Aorta (tissue), 5 donors: ENCODE measurements around the gene MBD6. TPM values are rescaled to one million over a fixed set of nuclear protein-coding genes. Genes with fewer than 3 reads are reported as not detected.

Experiments
- ATAC-seq: fragments of 200-7000 bp; cut with Tn5 transposase; one replicate; pipeline ENCODE4 v1.9.1; 2022; ENCODE audit warnings: moderate library complexity; ENCODE audit not compliant: low FRiP score
- DNase-seq, 2 donors: peaks; one replicate each; pipeline ENCODE4 v3.0.0-alpha.2; 2020
- H3K27ac ChIP-seq, 2 donors: one replicate each; pipeline ENCODE4 v1.5.1; 2013; ENCODE audit warnings: low read length in 2 of 2, mild to moderate bottlenecking in 2 of 2, moderate library complexity in 2 of 2, control low read depth in 1 of 2, inconsistent platforms in 1 of 2, low read depth in 1 of 2
- H3K27me3 ChIP-seq, 2 donors: one replicate each; pipeline ENCODE4 v1.6.1; 2013; ENCODE audit warnings: control low read depth in 1 of 2, low read length in 1 of 2, mild to moderate bottlenecking in 1 of 2, moderate library complexity in 1 of 2; ENCODE audit not compliant: insufficient read depth in 2 of 2, control insufficient read depth in 1 of 2
- H3K36me3 ChIP-seq, 2 donors: one replicate each; pipeline ENCODE4 v1.6.1; 2013; ENCODE audit warnings: control low read depth in 1 of 2, low read length in 1 of 2, mild to moderate bottlenecking in 1 of 2; ENCODE audit not compliant: insufficient read depth in 2 of 2, control insufficient read depth in 1 of 2
- H3K4me1 ChIP-seq, 2 donors: one replicate each; pipeline ENCODE4 v1.6.1; 2013; ENCODE audit warnings: low read length in 2 of 2, control low read depth in 1 of 2, mild to moderate bottlenecking in 1 of 2, moderate library complexity in 1 of 2; ENCODE audit not compliant: insufficient read depth in 2 of 2, control insufficient read depth in 1 of 2
- H3K4me3 ChIP-seq, 2 donors: one replicate each; pipeline ENCODE4 v1.5.1; 2013; ENCODE audit warnings: low read length in 2 of 2, control low read depth in 1 of 2, mild to moderate bottlenecking in 1 of 2
- H3K9me3 ChIP-seq: one replicate; pipeline ENCODE4 v1.6.1; 2013; ENCODE audit warnings: mild to moderate bottlenecking, low read length; ENCODE audit not compliant: control insufficient read depth
- WGBS, 2 donors: extraction: QIAGEN DNeasy Blood & Tissue Kit; methylation state at CpG; one replicate each; pipeline ENCODE4 v1.1.7; 2013; 5-methylcytosine and 5-hydroxymethylcytosine counted together
- intact Hi-C, 2 donors: fragments of 100-400 bp; cut with DNase I; formaldehyde crosslinking; loops; one replicate each; pipeline versions ENCODE4 v1.14.2 to v1.15.0; 2022
- polyA plus RNA-seq, 2 donors: library from polyadenylated mRNA; stranded (reverse); fragments of 200-250 nt; gene quantifications; one replicate each; pipeline ENCODE4 v1.2.3, GENCODE V29; 2013
- total RNA-seq, 2 donors: library from RNA; stranded (reverse); fragmentation: NEBNext Ultra II Directional; extraction: Animal tissue kit (Norgen Biotek cat#: 25700); gene quantifications; one replicate each; pipeline ENCODE4 v1.2.1, GENCODE V29; 2021
- donor health status: healthy with polysubstance abuse.
- donor health status: Bipolar disorder and iron deficiency.
- donor health status: DM: no; HTN: no; CAD: no.
- donor health status: DM: no; HTN: no; CAD: no.
- donor health status: DM: yes; HTN: yes; CAD: no.

MBD6 gene
- total and polyA plus RNA-seq, 4 donors, result 7.5 to 77.4 (median 69.2) TPM

GRCh38 chr12:57522887-57523705, 472 bp downstream of the MBD6 start:
- H3K4me3 ChIP-seq, result peak overlapping the region; percentile 76 to 86
- WGBS, 2 donors, result 1% methylated on average over 16 to 38 of the region's 38 CpGs
- DNase-seq (peak; percentile 86 to 88), ATAC-seq (no peak)
- no peaks in the 10 kb centered on the region for H3K9me3 ChIP-seq
- H3K36me3 ChIP-seq, result peaks cover 0 to 4% of the 10 kb centered on the region in 2 donors
- H3K27me3 ChIP-seq, result no peaks in the 10 kb centered on the region
- intact Hi-C loops, result no loop called here
- H3K27ac ChIP-seq, result peak overlapping the region; percentile 53 to 84
- peaks cover 1 to 2% of the 10 kb centered on the region in 2 donors for H3K4me1 ChIP-seq

- Histone ChIP-seq H3K4me1 (peaks cover 0 to 2% of the 10 kb centered on the region in 2 donors), H3K27me3 (no peaks in the 10 kb centered on the region), H3K9me3 (no peaks in the 10 kb centered on the region), H3K4me3 (peak overlapping the region; percentile 76 to 86), H3K27ac (no peak overlapping the region), H3K36me3 (peaks cover 0 to 4% of the 10 kb centered on the region in 2 donors)
- intact Hi-C loops, result loop anchor here in 1 of 2 donors (2.0 kb wide), 1 partner anchor 23 kb away; the partner anchor contains the start of gene DCTN2
- ATAC-seq (no peak), DNase-seq (no peak)
- WGBS, 2 donors, result 61 to 63% methylated on average over 14 of the region's 14 CpGs
These were observed 1.3 kb downstream of the MBD6 start for GRCh38 chr12:57523706-57524614.

GRCh38 chr12:57524814-57525614, 2.4 kb downstream of the MBD6 start:
- DNase-seq, result no peak
- Histone ChIP-seq H3K27me3 (no peaks in the 10 kb centered on the region), H3K4me3 (no peak overlapping the region), H3K9me3 (no peaks in the 10 kb centered on the region), H3K36me3 (peaks cover 0 to 4% of the 10 kb centered on the region in 2 donors), H3K4me1 (peaks cover 0 to 2% of the 10 kb centered on the region in 2 donors), H3K27ac (no peak overlapping the region)
- no peak for ATAC-seq
- intact Hi-C loops, result loop anchor here in 1 of 2 donors (2.0 kb wide), 1 partner anchor 22 kb away; the partner anchor contains the start of gene DCTN2
- 63 to 64% methylated on average over 11 of the region's 11 CpGs for WGBS, 2 donors

- no peak for ATAC-seq
- Histone ChIP-seq H3K36me3 (peaks cover 0 to 4% of the 10 kb centered on the region in 2 donors), H3K27ac (no peak overlapping the region), H3K4me1 (peaks cover 0 to 2% of the 10 kb centered on the region in 2 donors), H3K27me3 (no peaks in the 10 kb centered on the region), H3K4me3 (no peak overlapping the region), H3K9me3 (no peaks in the 10 kb centered on the region)
- intact Hi-C loops, result loop anchor here in 1 of 2 donors (2.0 kb wide), 1 partner anchor 21 kb away; the partner anchor contains the start of gene DCTN2
- DNase-seq, result no peak
- 67 to 74% methylated on average over 15 to 16 of the region's 16 CpGs for WGBS, 2 donors
These were observed 3.2 kb downstream of the MBD6 start for GRCh38 chr12:57525615-57526383.

GRCh38 chr12:57526477-57527126, 4.0 kb downstream of the MBD6 start:
- no peak for ATAC-seq
- 66 to 72% methylated on average over 4 of the region's 4 CpGs for WGBS, 2 donors
- DNase-seq, result no peak
- Histone ChIP-seq H3K27ac (no peak overlapping the region), H3K27me3 (no peaks in the 10 kb centered on the region), H3K36me3 (peaks cover 0 to 4% of the 10 kb centered on the region in 2 donors), H3K9me3 (no peaks in the 10 kb centered on the region), H3K4me3 (no peak overlapping the region), H3K4me1 (no peaks in the 10 kb centered on the region)
- intact Hi-C loops, result no loop called here

- Histone ChIP-seq H3K4me1 (no peaks in the 10 kb centered on the region), H3K36me3 (peaks cover under 1 to 8% of the 10 kb centered on the region in 2 donors), H3K27ac (no peak overlapping the region), H3K27me3 (no peaks in the 10 kb centered on the region), H3K9me3 (no peaks in the 10 kb centered on the region), H3K4me3 (no peak overlapping the region)
- ATAC-seq (no peak), DNase-seq (no peak)
- intact Hi-C loops, result no loop called here
- 61 to 71% methylated on average over 5 of the region's 5 CpGs for WGBS, 2 donors
These were observed 4.6 kb downstream of the MBD6 start for GRCh38 chr12:57527184-57527583.

- H3K9me3 ChIP-seq, result no peaks in the 10 kb centered on the region
- H3K4me3 ChIP-seq, result no peak overlapping the region
- H3K27ac ChIP-seq, result no peak overlapping the region
- whole genome bisulfite sequencing, 2 donors, result 69 to 71% methylated on average over 12 of the region's 12 CpGs
- H3K4me1 ChIP-seq, result no peaks in the 10 kb centered on the region
- ATAC-seq, result no peak
- intact Hi-C loops, result no loop called here
- no peak for DNase-seq
- H3K27me3 ChIP-seq, result no peaks in the 10 kb centered on the region
- peaks cover 5 to 13% of the 10 kb centered on the region in 2 donors for H3K36me3 ChIP-seq
These were observed 5.6 kb downstream of the MBD6 start for GRCh38 chr12:57528176-57528575.
